ENCODE measurements around the gene KLHL24. TPM values are rescaled to one million over a fixed set of nuclear protein-coding genes. Genes with fewer than 3 reads are reported as not detected.
"Not testable (repeated sequence)": the region's sequence is repeated elsewhere in the genome, so short reads cannot be mapped to it uniquely, and the experiment has no call there.

Gene KLHL24
- total RNA-seq, 1 donor from 2014 or later: 77.3 TPM

- Mint-ChIP-seq H3K27me3 (no peaks in the 10 kb centered on the region), H3K27ac (no peak overlapping the region), H3K4me1 (ENCODE audit: unreplicated experiment) (no peaks in the 10 kb centered on the region), H3K9me3 (no peaks in the 10 kb centered on the region), H3K4me3 (no peak overlapping the region), H3K36me3 (peaks cover under 1% of the 10 kb centered on the region)
- DNase-seq (ENCODE audit: extremely low spot score, unreplicated experiment): no peak
- TF ChIP-seq CTCF (conservative IDR thresholded peaks at IDR 0.05): no peak
Measured at GRCh38 chr3:183687705-183688104, 52.3 kb downstream of the KLHL24 start.

GRCh38 chr3:183688874-183689273 lies 53.5 kb downstream of the KLHL24 start:
- Mint-ChIP-seq H3K9me3 (no peaks in the 10 kb centered on the region), H3K27me3 (no peaks in the 10 kb centered on the region), H3K4me3 (no peak overlapping the region), H3K4me1 (ENCODE audit: unreplicated experiment) (no peaks in the 10 kb centered on the region), H3K27ac (peak overlapping the region; percentile 64), H3K36me3 (no peaks in the 10 kb centered on the region)
- no peak for DNase-seq (ENCODE audit: extremely low spot score, unreplicated experiment)
- no peak for TF ChIP-seq CTCF (conservative IDR thresholded peaks at IDR 0.05)

- H3K27ac Mint-ChIP-seq; DNase-seq (ENCODE audit: extremely low spot score, unreplicated experiment); H3K4me1 Mint-ChIP-seq (ENCODE audit: unreplicated experiment); H3K36me3 Mint-ChIP-seq; H3K27me3 Mint-ChIP-seq; H3K9me3 Mint-ChIP-seq; H3K4me3 Mint-ChIP-seq: not testable (repeated sequence)
Measured at GRCh38 chr3:183689621-183690020, 54.2 kb downstream of the KLHL24 start.

GRCh38 chr3:183690402-183690995 lies 55.1 kb downstream of the KLHL24 start:
- no peaks in the 10 kb centered on the region for H3K36me3 Mint-ChIP-seq
- no peak overlapping the region for H3K4me3 Mint-ChIP-seq
- no peak for DNase-seq (ENCODE audit: extremely low spot score, unreplicated experiment)
- no peaks in the 10 kb centered on the region for H3K9me3 Mint-ChIP-seq
- TF ChIP-seq CTCF (conservative IDR thresholded peaks at IDR 0.05): no peak
- H3K27me3 Mint-ChIP-seq: no peaks in the 10 kb centered on the region
- H3K4me1 Mint-ChIP-seq (ENCODE audit: unreplicated experiment): no peaks in the 10 kb centered on the region
- no peak overlapping the region for H3K27ac Mint-ChIP-seq

GRCh38 chr3:183692436-183692835 lies 57.0 kb downstream of the KLHL24 start:
- DNase-seq (ENCODE audit: extremely low spot score, unreplicated experiment): no peak
- H3K4me1 Mint-ChIP-seq (ENCODE audit: unreplicated experiment): peaks cover 4% of the 10 kb centered on the region
- H3K4me3 Mint-ChIP-seq: no peak overlapping the region
- no peaks in the 10 kb centered on the region for H3K9me3 Mint-ChIP-seq
- no peaks in the 10 kb centered on the region for H3K27me3 Mint-ChIP-seq
- peak overlapping the region; percentile 65 for H3K27ac Mint-ChIP-seq
- H3K36me3 Mint-ChIP-seq: no peaks in the 10 kb centered on the region
- TF ChIP-seq CTCF (conservative IDR thresholded peaks at IDR 0.05): no peak

- TF ChIP-seq CTCF (conservative IDR thresholded peaks at IDR 0.05): no peak
- no peaks in the 10 kb centered on the region for H3K9me3 Mint-ChIP-seq
- peak overlapping the region; percentile 9 for H3K27ac Mint-ChIP-seq
- DNase-seq (ENCODE audit: extremely low spot score, unreplicated experiment): no peak
- H3K4me3 Mint-ChIP-seq: no peak overlapping the region
- H3K4me1 Mint-ChIP-seq (ENCODE audit: unreplicated experiment): peaks cover 25% of the 10 kb centered on the region
- no peaks in the 10 kb centered on the region for H3K36me3 Mint-ChIP-seq
- no peaks in the 10 kb centered on the region for H3K27me3 Mint-ChIP-seq
Measured at GRCh38 chr3:183695569-183696364, 60.3 kb downstream of the KLHL24 start.

Measured in type B pancreatic cell (in vitro differentiated cells).